ENCODE measurements around the gene BCL3.

BCL3 gene

DNA sequence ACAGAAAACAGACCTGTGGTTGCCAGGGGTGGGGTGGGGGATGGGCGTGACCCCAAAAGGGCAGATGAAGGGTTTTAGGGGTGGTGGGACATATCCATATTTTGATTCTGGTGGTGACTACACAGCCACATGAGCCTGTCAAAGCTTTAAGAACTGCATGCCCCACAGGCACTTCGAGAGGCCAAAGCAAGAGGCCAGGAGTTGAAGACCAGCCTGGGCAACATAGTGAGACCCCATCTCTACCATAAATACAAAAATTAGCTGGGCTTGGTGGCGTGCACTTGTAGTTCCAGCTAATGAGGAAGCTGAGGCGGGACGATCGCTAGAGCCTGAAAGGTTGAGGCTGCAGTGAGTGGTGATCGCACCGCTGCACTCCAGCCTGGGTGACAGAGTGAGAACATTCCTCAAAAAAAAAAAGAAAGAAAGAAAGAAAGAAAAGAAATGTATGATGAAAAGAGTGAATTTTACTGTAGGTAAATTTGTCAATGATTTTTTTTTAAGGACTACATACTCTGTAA lies 18.9 kb upstream of the BCL3 start:
- no peak for FAIRE-seq
- DNase-seq (ENCODE audit: insufficient read length, low spot score): no peak
- TF ChIP-seq, protein P1, sequence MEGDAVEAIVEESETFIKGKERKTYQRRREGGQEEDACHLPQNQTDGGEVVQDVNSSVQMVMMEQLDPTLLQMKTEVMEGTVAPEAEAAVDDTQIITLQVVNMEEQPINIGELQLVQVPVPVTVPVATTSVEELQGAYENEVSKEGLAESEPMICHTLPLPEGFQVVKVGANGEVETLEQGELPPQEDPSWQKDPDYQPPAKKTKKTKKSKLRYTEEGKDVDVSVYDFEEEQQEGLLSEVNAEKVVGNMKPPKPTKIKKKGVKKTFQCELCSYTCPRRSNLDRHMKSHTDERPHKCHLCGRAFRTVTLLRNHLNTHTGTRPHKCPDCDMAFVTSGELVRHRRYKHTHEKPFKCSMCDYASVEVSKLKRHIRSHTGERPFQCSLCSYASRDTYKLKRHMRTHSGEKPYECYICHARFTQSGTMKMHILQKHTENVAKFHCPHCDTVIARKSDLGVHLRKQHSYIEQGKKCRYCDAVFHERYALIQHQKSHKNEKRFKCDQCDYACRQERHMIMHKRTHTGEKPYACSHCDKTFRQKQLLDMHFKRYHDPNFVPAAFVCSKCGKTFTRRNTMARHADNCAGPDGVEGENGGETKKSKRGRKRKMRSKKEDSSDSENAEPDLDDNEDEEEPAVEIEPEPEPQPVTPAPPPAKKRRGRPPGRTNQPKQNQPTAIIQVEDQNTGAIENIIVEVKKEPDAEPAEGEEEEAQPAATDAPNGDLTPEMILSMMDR (IDR thresholded peaks at IDR 0.05; ENCODE audit: insufficient read depth, missing control alignments): no peak

DNA sequence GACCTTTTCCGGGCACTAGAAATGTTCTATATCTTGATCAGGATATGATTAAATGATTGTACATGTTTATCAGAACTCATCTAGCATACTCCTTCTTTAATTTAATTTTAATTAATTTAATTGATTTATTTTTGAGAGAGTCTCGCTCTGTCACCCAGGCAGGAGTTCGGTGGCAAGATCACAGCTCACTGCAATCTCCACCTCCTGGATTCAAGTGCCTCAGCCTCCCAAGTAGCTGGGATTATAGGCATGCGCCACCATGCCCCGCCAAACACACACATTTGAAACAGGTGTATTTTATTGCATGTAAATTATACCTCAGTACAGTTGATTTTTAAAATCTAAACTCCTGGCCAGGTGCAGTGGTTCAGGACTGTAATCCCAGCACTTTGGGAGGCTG lies 17.4 kb upstream of the BCL3 start:
- no peak for FAIRE-seq

DNA sequence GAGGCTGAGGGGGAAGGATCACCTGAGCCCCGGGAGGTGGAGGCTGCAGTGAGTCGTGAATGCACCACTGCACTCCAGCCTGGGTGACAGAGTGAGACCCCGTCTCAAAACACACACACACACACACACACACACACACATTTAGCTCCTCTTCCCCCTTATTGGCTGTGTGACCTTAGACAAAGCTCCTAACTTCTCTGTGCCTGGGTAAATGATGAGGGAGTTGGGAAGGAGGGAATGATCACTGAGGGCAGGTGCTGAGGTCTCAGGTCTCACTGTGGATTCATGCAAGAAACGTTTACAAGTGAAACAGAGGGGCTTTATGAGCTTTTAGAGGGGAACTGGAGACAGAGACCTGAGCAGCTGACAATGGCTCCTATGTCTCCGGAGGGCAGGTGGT lies 16.9 kb upstream of the BCL3 start:
- TF ChIP-seq, protein P1 (IDR thresholded peaks at IDR 0.05; ENCODE audit: insufficient read depth, missing control alignments): no peak
- FAIRE-seq: no peak

More for the DNA sequence above, 17.4 kb upstream of the BCL3 start:
- no peak for DNase-seq (ENCODE audit: insufficient read length, low spot score)
- TF ChIP-seq, protein P1 (IDR thresholded peaks at IDR 0.05; ENCODE audit: insufficient read depth, missing control alignments): no peak

DNA sequence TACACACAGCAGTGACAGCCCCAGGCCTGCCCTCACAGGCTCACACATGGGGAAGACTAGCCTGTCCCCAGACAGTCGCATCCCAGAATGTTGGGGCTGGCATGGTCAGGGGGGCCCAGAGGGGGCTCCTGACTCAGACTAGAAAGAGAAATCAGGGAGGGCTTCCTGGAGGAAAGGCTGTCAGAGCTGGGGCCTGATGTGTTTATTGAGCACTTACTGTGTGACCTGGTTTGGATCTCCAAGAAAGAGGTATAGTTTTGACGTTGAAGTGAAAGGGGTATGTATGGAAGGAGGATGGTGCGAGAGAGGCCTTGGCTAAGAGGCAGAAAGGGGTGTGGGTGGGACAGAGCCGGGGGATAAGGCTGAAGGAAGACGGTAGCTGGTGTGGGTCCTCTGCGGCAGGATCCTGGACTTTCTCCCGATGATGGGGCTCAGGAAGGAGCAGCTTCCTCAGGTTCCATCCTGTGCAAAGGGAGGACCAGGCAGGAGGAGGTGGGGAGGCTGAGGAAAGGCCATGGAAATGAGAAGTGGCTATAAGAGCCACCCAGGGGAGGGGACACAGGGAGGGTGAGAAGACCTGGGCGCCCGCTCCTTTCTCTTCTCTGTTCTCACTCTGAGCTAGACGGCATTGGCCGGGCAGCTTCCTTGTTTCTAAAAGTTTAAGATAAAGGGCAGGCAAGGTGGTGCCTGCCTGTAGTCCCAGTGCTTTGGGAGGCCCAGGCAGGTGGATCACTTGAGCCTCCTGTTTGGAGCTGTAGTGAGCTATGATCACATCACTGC lies 16.1 kb upstream of the BCL3 start:
- FAIRE-seq (no peak), DNase-seq (ENCODE audit: insufficient read length, low spot score) (no peak)
- TF ChIP-seq, protein P1 (IDR thresholded peaks at IDR 0.05; ENCODE audit: insufficient read depth, missing control alignments): no peak

More for the DNA sequence above, 16.9 kb upstream of the BCL3 start:
- DNase-seq (ENCODE audit: insufficient read length, low spot score): no peak

DNA sequence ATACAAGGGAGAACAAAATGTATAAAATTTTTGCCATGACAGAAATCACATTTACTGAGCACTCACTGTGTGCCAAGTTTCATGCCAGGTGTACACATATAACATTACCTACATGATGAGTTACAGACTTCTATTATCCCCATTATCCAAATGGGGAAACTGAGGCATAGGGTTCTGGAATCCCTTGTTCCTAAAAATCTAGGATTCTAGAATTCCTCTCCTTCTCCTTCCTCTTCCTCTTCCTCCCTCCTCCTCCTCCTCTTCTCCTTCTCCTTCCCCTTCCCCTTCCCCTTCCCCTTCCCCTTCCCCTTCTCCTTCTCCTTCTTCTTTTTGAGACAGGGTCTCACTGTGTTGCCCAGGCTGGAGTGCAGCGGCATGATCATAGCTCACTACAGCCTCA lies 14.2 kb upstream of the BCL3 start:
- TF ChIP-seq, protein P1 (IDR thresholded peaks at IDR 0.05; ENCODE audit: insufficient read depth, missing control alignments): no peak
- no peak for FAIRE-seq

DNA sequence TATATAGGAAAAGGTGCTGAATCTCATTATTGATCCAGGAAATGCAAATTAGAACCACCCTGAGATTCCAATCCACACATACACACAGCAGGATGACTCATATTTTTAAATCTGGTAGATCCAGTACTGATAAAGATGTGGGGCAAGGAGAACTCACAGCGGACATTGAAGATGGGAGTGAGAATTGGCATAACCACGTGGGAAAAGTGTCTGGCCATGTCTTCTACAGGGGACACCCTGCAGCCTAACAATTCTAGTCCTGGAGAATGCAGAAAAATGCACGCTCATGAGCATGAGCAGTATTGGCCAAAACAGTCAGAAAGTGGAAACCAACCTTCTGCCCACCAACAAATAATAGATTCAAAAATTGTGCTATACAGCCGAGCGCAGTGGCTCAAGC lies 13.5 kb upstream of the BCL3 start:
- DNase-seq (ENCODE audit: insufficient read length, low spot score) (no peak), FAIRE-seq (no peak)
- TF ChIP-seq, protein P1 (IDR thresholded peaks at IDR 0.05; ENCODE audit: insufficient read depth, missing control alignments): no peak

More for the DNA sequence above, 14.2 kb upstream of the BCL3 start:
- no peak for DNase-seq (ENCODE audit: insufficient read length, low spot score)
